Activated CD8-positive, alpha-beta memory T cell treated with anti-CD3 and anti-CD28 coated beads, Interleukin-2, amount 50 U/mL, for 4 hours (primary cell): ENCODE data around the gene RPL27A.

Source experiments
- DNase-seq: peaks from one replicate; pipeline ENCODE4 v3.0.0-alpha.2; 2020

The RPL27A gene

GRCh38 chr11:8676458-8676857 lies 6.1 kb upstream of the RPL27A start:
- DNase-seq, result no peak

GRCh38 chr11:8679006-8679405 lies 3.6 kb upstream of the RPL27A start:
- no peak for DNase-seq

DNA sequence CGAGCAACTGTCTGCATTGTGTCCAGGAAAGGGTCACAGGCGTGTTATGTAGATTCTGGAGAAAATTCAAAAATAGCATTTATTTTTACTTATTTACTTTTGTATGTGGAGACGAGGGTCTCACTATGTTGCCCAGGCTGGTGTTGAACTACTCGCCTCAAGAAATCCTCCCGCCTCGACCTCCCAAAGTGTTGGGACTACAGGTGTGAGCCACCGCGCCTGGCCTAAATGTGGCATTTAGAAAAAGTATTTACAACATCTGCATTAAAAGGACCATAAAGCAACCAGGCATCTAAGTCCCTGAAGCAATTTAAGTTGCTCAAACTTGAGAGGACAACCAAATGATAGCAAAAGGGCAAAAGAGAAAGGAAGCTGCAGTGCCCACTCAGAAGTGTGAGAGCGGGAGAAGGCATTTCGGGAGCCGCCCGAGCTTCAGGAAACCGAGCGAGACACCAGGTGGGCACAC lies 722 bp upstream of the RPL27A start:
- DNase-seq, result no peak

GRCh38 chr11:8683115-8683807 lies 669 bp downstream of the RPL27A start:
- DNase-seq, result no peak

DNA sequence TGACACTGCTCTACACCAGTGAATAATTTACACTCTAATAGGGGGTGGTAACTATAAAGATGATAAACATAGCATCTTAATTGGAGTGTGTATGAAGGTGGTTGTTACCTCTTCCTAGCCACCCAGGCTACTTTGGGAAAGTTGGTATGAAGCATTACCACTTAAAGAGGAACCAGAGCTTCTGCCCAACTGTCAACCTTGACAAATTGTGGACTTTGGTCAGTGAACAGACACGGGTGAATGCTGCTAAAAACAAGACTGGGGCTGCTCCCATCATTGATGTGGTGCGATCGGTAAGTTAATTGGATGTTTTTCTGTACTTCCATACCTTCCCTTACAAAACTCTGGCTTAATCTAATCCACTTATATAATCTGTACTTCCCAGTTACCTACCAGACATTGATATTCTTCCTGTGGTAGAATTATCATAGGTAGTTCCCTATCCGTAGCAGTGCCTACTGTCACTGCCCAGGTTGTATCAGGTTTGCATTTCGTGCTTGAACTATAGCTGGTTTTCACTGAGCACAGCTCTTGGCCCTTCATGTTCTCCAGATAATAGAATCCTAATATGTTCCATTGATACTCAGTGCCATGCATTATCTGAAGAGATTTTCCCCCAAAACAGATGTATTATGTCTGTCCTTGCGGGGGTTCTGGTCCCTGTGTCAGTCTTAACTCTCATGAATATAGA lies 2.2 kb downstream of the RPL27A start:
- no peak for DNase-seq

GRCh38 chr11:8685306-8685705 lies 2.7 kb downstream of the RPL27A start:
- no peak for DNase-seq

- DNase-seq, result no peak
Measured at GRCh38 chr11:8685820-8686219, 3.2 kb downstream of the RPL27A start.

- no peak for DNase-seq
Measured at GRCh38 chr11:8686325-8686724, 3.7 kb downstream of the RPL27A start.

GRCh38 chr11:8688414-8689362 lies 6.1 kb downstream of the RPL27A start:
- DNase-seq, result peak; percentile 79

DNA sequence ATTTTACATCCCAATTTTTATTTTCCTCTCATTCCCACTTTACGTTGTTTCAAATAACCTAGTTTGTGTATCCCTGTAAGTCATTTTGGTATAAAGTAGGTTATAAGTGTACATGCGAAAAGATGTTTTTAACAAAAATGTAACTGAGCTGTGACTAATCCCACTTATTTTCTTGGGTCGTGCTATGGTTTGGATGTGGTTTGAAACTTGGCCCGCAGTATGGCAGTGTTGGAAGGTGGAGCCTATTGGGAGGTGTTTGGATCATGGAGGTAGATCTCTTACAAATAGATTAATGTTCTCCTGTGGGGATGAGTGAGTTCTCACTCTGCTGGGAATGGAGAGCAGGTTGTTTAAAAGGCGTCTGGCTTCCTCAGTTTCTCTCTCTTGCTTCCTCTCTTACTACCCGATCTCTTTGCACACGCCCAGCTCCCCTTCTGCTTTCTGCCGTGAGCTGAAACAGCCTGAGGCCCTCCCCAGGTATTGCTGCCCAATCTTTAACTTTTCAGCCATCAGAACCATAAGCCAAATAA lies 7.2 kb downstream of the RPL27A start:
- DNase-seq, result no peak

- DNase-seq, result no peak
Measured at GRCh38 chr11:8690374-8691342, 8.1 kb downstream of the RPL27A start.

DNA sequence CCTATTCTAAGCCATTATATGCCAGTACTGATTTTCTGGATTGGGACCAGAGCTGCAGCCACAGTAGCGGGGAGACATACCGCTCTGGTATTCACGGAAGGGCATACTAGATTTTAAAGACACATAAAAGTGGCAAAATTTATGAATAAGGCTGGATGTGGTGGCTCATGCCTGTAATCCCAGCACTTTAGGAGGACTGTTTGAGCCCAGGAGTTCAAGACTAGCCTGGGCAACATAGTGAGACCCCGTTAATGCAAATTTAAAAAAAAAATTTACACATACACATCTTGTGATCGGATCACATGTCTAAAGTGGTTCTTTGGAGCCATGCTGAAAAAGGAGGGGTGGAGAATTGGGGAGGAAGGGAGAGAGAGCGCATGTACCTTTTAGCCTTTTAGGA lies 9.0 kb downstream of the RPL27A start:
- DNase-seq, result no peak

- no peak for DNase-seq
Measured at GRCh38 chr11:8692417-8692816, 9.8 kb downstream of the RPL27A start.

- DNase-seq, result no peak
Measured at GRCh38 chr11:8693010-8693551, 10.5 kb downstream of the RPL27A start.

DNA sequence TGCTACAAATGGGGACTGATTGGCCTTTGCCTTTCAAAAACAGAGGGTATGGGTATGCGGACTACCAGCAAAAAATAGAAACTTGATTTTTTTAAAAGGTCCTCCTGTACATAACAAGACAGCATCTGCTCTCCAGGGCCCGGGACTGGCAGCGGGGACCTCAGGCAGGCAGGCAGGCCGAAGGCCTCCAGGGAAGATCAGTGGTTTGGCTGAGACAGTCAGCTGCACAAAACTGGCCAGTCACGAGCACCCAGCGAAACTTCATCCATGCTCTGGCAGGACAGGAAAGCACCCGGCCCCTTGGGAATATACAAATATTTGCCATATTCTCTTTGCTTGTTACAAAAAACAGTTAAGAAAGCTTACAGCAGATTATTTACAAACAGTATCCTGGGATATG lies 11.0 kb downstream of the RPL27A start:
- no peak for DNase-seq

DNA sequence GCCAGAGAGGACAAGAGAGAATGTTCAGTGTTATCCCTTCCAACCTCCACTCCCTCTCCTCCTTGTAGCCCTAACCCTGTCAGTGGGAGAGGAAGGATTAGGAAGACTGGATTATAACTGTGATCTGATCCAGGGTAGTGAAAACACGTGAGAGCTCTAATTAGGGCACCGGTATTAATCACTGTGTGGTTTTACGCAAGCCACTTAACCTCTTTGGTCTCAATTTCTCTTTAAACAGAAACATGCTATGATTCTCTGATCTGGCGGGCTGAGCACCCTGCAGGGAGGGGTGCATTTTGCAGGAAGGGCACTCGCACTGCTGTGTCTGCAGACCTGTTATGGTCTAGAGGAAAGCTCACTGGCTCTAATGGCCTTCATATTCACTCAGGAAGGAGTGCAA lies 11.5 kb downstream of the RPL27A start:
- DNase-seq, result no peak

DNA sequence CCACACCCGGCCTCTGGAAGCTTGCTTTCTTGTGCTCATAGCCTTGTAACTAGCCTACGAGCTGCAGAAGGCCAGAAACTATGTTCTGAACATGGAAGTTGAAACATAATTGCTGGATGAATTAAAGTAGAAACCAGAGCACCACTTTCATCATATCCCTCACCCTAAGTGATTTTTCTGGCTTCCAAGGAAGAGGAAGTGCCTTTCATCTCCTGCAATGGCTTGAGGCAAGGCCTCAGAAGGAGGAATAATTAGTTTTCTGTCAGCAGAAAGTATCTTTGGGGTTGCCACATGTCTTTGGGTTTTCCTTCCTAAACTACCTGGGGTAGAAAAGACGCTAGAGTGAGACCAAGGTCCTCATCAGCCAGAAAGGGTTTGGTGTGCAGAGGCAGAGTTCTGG lies 14.5 kb downstream of the RPL27A start:
- DNase-seq, result no peak

DNA sequence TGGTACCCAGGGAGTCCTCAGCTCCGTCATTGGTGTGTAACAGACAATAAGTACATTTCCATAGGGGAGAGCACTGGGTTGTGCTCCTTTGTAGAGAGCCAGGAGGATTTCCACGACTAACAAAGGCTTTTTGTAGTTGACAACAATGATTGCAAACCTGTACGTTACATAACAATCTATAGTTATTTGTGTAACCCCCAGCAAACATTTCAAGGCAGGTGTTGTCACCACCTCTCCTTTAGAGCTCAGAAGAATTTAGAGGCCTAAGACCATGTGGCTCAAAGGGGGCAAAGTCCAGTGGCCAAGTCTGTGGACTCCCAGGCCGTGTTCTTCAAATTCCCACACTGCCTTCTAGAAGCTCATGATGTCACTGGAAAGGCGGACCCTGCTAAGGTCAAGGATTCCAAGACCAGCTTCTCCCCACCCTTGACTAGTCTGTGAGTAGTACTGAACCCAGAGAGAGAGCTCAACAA lies 15.8 kb downstream of the RPL27A start:
- DNase-seq, result no peak

- DNase-seq, result no peak
Measured at GRCh38 chr11:8698917-8699441, 16.4 kb downstream of the RPL27A start.

DNA sequence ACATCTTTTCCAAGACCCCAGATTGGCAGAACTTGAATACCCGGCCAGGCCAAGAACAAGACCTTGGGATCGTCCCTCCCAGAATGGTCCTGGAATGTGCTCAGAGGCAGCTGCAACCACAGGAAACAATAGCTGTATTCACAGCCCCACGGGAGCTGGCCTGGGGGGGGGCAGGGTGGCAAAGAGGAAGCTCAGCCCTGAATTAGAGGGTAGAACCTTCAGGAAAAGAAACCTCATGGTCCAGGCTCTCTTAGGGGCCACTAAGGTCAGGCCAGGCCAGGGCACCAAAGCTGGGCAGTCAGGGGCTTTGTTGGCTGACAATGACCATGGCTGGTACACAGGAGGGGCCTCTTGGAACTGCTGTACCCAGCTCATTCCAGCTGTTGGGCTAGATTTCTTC lies 17.3 kb downstream of the RPL27A start:
- DNase-seq, result no peak

DNA sequence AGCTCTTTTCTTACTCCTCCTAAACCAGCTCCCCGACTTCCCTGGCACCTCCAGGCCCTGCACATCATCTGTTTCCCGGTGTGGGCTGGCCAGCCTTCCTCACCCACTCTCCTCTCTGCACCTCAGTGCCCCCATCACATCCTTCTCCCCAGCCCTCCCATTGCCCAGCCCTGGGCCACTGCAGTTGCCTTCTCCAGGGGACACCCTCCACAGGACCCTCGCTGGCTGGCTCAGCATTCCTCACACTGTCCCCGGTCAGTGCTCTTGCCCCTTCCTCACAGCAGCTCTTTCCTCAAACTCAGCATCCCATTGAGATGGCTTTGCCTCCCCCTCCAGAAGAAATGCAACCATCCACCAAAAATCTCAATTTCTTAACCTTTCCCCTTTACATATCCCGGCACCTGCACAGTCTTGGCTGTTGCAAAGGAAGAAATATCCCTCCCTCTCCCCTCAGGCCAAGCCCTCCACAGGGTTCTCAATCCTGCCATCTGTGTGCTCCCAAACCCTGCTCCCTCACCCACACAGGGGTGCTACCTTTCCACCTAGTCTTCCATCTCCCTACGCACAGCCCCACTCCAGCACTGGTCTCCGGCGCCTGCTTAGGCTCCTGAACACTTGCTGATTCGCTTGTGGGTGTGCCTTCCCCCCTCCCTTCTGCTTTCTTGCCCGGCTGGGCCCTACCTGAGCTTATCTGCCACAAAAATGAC lies 19.5 kb downstream of the RPL27A start:
- DNase-seq, result no peak
